ENCODE measurements around the gene SLC6A20.

SLC6A20 gene

GRCh38 chr3:45775571-45776300, 20.6 kb downstream of the SLC6A20 start:
- TF ChIP-seq BHLHE40 (IDR thresholded peaks at IDR 0.05; ENCODE audit: borderline replicate concordance) (no peak), SUZ12 (IDR thresholded peaks at IDR 0.05) (no peak), HDGF (IDR thresholded peaks at IDR 0.05; ENCODE audit: borderline replicate concordance) (no peak), CTBP1 (IDR thresholded peaks at IDR 0.05; ENCODE audit: borderline replicate concordance) (no peak), FOXM1 (IDR thresholded peaks at IDR 0.05; ENCODE audit: borderline replicate concordance) (no peak), LEF1 (IDR thresholded peaks at IDR 0.05; ENCODE audit: borderline replicate concordance) (no peak), FOXK2 (IDR thresholded peaks at IDR 0.05) (no peak), L3MBTL2 (conservative IDR thresholded peaks at IDR 0.05) (no peak), TARDBP (IDR thresholded peaks at IDR 0.05) (no peak), PKNOX1 (IDR thresholded peaks at IDR 0.05) (no peak), ARNT (IDR thresholded peaks at IDR 0.05) (no peak)
- CTCF ChIA-PET: no interaction called here
- POLR2A ChIA-PET: interaction anchor here (0.5 kb wide), 1 partner anchor 1265 kb away, joined by 3 read pairs; no protein-coding TSS in a partner anchor
- DNase-seq (ENCODE audit: extremely low spot score): no peak

DNA sequence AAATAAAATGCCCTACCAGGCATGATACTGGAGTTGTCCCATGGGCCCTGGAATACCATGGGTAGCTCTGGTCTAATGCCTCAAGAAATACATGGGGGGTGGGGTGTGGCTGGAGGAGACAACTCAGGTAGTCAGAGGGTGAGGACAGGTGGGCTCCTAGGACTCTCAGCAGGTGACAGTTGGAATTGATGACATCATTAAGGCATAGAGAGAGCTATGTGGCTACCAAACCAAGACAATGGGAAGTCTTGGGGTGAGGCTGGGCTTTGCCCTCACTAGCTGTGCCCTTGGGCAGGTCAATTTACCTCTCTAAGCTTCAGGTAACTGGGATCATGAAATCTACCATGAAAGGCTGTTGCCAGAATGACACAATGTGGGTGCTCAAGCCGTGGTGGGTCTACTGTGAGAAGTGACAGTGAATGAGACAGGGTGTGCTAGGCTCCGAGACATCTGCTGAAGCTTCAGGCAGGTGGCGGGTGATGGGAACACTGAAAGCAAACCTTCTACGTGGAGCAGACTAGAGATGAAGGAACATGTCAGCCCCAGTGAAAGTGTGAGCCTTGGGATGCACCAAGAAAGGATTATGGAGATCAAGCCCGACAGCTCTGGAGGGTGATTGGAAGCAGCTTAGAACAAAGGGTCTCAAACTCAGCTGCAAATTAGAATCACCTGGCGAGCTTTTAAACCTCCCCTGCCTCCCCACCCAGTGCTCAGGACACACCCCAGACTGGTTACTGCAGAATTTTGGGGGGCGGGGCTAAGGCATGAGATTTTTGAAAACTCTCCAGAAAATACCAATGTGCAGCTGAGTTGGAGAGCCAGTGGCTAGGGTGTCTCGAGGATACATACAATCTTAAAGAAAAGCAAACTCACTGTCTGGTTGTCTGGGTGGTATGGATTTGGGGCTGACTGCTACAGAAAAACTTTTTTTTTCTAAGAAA, 21.5 kb downstream of the SLC6A20 start:
- TF ChIP-seq FOXA1 (IDR thresholded peaks at IDR 0.05) (no peak), FOXM1 (IDR thresholded peaks at IDR 0.05; ENCODE audit: borderline replicate concordance) (no peak), CTBP1 (IDR thresholded peaks at IDR 0.05; ENCODE audit: borderline replicate concordance) (no peak), SP1 (IDR thresholded peaks at IDR 0.05) (no peak), BHLHE40 (IDR thresholded peaks at IDR 0.05; ENCODE audit: borderline replicate concordance) (no peak), HDGF (IDR thresholded peaks at IDR 0.05; ENCODE audit: borderline replicate concordance) (no peak)
- CTCF ChIA-PET: interaction anchor here (1.6 kb wide), 1 partner anchor 12 kb away, joined by 3 read pairs; no protein-coding TSS in a partner anchor
- POLR2A ChIA-PET: interaction anchor here (0.5 kb wide), 1 partner anchor 1264 kb away, joined by 3 read pairs; no protein-coding TSS in a partner anchor
- no peak for DNase-seq (ENCODE audit: extremely low spot score)

- DNase-seq (ENCODE audit: extremely low spot score): no peak
- TF ChIP-seq L3MBTL2 (conservative IDR thresholded peaks at IDR 0.05): no peak
- no peak for TF ChIP-seq PKNOX1 (IDR thresholded peaks at IDR 0.05)
- TF ChIP-seq FOXM1 (IDR thresholded peaks at IDR 0.05; ENCODE audit: borderline replicate concordance): no peak
- no peak for TF ChIP-seq FOXK2 (IDR thresholded peaks at IDR 0.05)
- no peak for TF ChIP-seq ARNT (IDR thresholded peaks at IDR 0.05)
- TF ChIP-seq FOXA1 (IDR thresholded peaks at IDR 0.05): no peak
- POLR2A ChIA-PET: no interaction called here
- CTCF ChIA-PET: interaction anchor here (1.6 kb wide), 1 partner anchor 11 kb away, joined by 3 read pairs; no protein-coding TSS in a partner anchor
Observed at GRCh38 chr3:45773714-45774449, 22.5 kb downstream of the SLC6A20 start.

DNA sequence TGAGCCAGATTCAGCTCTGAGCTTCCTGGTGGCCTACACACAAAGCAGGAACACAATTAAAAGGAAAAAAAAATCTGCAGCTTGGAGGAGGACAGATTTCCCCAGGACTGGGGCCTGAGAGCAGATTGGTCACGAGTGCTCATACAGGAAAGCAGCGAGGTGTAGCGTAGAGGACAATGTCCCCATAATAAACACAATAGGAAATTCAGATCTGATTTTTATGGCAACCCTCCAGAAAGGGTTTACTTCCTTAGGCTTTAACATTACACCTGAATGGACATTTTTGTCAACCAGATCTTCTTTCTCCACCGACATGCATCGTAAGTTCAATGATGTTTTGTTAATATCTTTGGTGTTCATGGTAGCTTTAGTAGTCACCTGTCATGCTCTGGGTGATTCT, 23.3 kb downstream of the SLC6A20 start:
- TF ChIP-seq FOXK2 (IDR thresholded peaks at IDR 0.05) (no peak), SUZ12 (IDR thresholded peaks at IDR 0.05) (no peak), HDGF (IDR thresholded peaks at IDR 0.05; ENCODE audit: borderline replicate concordance) (no peak), ELF4 (IDR thresholded peaks at IDR 0.05) (no peak), FOXM1 (IDR thresholded peaks at IDR 0.05; ENCODE audit: borderline replicate concordance) (no peak), LEF1 (IDR thresholded peaks at IDR 0.05; ENCODE audit: borderline replicate concordance) (no peak), TARDBP (IDR thresholded peaks at IDR 0.05) (no peak), L3MBTL2 (conservative IDR thresholded peaks at IDR 0.05) (no peak), ARNT (IDR thresholded peaks at IDR 0.05) (no peak), ZNF384 (IDR thresholded peaks at IDR 0.05) (no peak), CTBP1 (IDR thresholded peaks at IDR 0.05; ENCODE audit: borderline replicate concordance) (no peak), SP1 (IDR thresholded peaks at IDR 0.05) (no peak), PKNOX1 (IDR thresholded peaks at IDR 0.05) (no peak), BHLHE40 (IDR thresholded peaks at IDR 0.05; ENCODE audit: borderline replicate concordance) (no peak), FOXA1 (IDR thresholded peaks at IDR 0.05) (no peak), NFRKB (IDR thresholded peaks at IDR 0.05) (no peak)
- CTCF ChIA-PET: no interaction called here
- no peak for DNase-seq (ENCODE audit: extremely low spot score)
- POLR2A ChIA-PET: no interaction called here

DNA sequence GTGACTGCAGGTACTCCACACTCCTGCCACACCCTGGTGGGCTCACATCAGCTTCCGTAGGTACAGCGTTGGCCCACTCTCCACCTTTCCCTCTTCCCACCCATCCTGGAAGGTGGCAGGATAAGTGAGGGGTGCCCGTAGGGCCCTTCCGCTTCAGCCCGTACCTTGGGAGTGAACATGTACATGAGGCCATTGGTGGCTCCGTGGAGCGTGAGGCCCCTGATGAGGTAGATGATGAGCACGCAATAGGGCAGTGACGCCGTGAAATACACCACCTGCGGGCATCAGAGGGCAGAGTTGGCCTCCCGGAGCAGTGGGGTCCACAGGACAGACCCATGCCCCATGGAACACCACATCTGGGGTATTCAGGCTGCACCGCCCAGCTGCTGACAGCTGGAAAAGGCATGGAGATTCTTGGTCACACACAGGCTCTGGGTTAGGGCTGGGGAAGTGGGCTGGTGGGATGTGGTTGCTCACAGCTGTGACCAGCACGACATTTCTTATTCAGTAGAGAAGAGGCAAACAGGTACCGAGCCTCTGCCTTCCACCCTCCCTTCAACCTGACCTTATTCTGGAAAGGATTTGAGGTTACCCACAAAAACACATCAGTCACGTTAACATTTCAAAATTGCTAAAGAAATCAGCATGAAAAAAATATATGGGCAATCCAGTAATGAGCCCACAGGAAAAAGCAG, 23.8 kb downstream of the SLC6A20 start:
- CTCF ChIA-PET: no interaction called here
- TF ChIP-seq FOXA1 (IDR thresholded peaks at IDR 0.05): no peak
- no peak for TF ChIP-seq FOXK2 (IDR thresholded peaks at IDR 0.05)
- TF ChIP-seq TARDBP (IDR thresholded peaks at IDR 0.05): no peak
- TF ChIP-seq CTBP1 (IDR thresholded peaks at IDR 0.05; ENCODE audit: borderline replicate concordance): no peak
- no peak for TF ChIP-seq LEF1 (IDR thresholded peaks at IDR 0.05; ENCODE audit: borderline replicate concordance)
- TF ChIP-seq L3MBTL2 (conservative IDR thresholded peaks at IDR 0.05): no peak
- no peak for TF ChIP-seq BHLHE40 (IDR thresholded peaks at IDR 0.05; ENCODE audit: borderline replicate concordance)
- TF ChIP-seq ELF4 (IDR thresholded peaks at IDR 0.05): no peak
- TF ChIP-seq HDGF (IDR thresholded peaks at IDR 0.05; ENCODE audit: borderline replicate concordance): no peak
- no peak for TF ChIP-seq ARNT (IDR thresholded peaks at IDR 0.05)
- DNase-seq (ENCODE audit: extremely low spot score): no peak
- POLR2A ChIA-PET: no interaction called here
